ENCODE data around the gene PDE12.

Gene PDE12, protein sequence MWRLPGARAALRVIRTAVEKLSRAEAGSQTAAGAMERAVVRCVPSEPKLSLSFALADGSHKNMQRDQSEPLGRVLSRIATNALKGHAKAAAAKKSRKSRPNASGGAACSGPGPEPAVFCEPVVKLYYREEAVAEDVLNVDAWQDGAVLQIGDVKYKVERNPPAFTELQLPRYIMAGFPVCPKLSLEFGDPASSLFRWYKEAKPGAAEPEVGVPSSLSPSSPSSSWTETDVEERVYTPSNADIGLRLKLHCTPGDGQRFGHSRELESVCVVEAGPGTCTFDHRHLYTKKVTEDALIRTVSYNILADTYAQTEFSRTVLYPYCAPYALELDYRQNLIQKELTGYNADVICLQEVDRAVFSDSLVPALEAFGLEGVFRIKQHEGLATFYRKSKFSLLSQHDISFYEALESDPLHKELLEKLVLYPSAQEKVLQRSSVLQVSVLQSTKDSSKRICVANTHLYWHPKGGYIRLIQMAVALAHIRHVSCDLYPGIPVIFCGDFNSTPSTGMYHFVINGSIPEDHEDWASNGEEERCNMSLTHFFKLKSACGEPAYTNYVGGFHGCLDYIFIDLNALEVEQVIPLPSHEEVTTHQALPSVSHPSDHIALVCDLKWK

DNA sequence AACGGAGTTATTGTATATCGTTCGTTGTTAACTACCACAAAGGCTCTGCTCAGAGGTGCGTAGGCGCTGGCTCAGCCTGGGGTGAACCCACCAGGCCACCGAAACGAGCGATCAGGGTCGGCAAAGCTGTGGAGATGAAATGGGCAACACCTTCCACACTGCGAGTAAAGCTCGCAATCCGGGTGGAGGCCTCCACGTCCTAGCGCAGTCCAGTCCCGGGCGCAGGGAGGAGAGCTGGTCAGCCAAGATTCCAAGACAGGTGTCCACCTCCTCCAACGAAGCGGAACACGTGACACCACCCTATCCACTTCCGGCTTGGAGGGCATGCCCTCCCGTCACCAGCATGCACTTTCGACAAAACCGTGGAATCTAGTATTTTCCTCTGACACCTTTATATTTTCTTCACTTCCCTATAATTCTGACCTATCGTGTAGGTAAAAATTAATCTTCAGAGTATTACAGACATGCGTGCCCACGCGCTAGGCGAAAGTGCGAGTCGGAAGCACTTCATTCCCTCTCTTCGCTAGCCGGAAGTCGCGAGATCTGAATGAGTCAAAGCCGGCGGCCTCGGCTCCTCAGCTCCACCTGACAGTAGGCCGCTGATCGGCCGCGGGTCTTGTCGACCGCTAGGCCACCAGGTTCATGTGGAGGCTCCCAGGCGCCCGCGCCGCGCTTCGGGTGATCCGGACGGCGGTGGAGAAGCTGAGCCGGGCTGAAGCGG lies at the start of gene PDE12:
PDE12 (plus strand) TSS at position 537 of the 721 bp plus-strand sequence; CDS start at position 643, 106 bp downstream.
- H3K36me3 ChIP-seq (ENCODE audit: insufficient read depth, low read length), result peaks cover 6% of the 10 kb centered on the region; the same call in 1 of the 2 replicates

DNA sequence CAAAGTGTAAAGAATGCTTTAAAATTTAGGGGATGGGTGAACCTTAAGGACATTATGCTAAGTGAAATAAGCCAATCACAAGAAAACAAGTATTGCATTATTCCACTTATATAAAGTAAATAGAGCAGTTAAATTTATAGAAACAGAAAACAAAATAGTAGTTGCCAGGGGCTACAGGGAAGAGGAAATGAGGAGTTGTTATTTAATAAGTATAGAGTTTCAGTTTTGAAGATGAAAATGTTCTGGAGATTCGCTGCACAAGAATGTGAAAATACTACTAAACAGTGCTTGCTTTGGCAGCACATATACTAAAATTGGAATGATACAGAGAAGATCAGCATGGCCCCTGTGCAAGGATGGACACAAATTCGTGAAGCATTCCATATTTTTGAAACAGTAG lies 43.9 kb upstream of the PDE12 start:
- H3K9me3 ChIP-seq (ENCODE audit: low read depth, low read length), result no peaks in the 10 kb centered on the region
- H3K9ac ChIP-seq (ENCODE audit: insufficient read length), result no peak overlapping the region
- no peak overlapping the region for H3K4me3 ChIP-seq
- H3K36me3 ChIP-seq (ENCODE audit: insufficient read depth, low read length), result no peaks in the 10 kb centered on the region
- no peak overlapping the region for H3K27ac ChIP-seq
- TF ChIP-seq POLR2AphosphoS5 (IDR thresholded peaks at IDR 0.05; ENCODE audit: borderline replicate concordance, low read depth, low read length) (no peak), EZH2 (IDR thresholded peaks at IDR 0.05) (no peak), FOXP2 (optimal IDR thresholded peaks at IDR 0.05; ENCODE audit: control extremely low read depth, extremely low read length, insufficient read depth) (no peak)
- DNase-seq (ENCODE audit: low read depth, low spot score), result no peak

More for the DNA sequence above, at the start of gene PDE12:
- TF ChIP-seq POLR2AphosphoS5 (IDR thresholded peaks at IDR 0.05; ENCODE audit: borderline replicate concordance, low read depth, low read length) (peak; percentile 48; the same call in 1 of the 2 replicates), FOXP2 (optimal IDR thresholded peaks at IDR 0.05; ENCODE audit: control extremely low read depth, extremely low read length, insufficient read depth) (no peak)
- H3K4me3 ChIP-seq, result peak within 1 kb of the TSS; percentile 87
- peak; percentile 37 for DNase-seq (ENCODE audit: low read depth, low spot score)
- peak within 1 kb of the TSS; percentile 91 for H3K27ac ChIP-seq
- H3K9me3 ChIP-seq (ENCODE audit: low read depth, low read length), result no peaks in the 10 kb centered on the region
- peak within 1 kb of the TSS; percentile 89 for H3K9ac ChIP-seq (ENCODE audit: insufficient read length)

DNA sequence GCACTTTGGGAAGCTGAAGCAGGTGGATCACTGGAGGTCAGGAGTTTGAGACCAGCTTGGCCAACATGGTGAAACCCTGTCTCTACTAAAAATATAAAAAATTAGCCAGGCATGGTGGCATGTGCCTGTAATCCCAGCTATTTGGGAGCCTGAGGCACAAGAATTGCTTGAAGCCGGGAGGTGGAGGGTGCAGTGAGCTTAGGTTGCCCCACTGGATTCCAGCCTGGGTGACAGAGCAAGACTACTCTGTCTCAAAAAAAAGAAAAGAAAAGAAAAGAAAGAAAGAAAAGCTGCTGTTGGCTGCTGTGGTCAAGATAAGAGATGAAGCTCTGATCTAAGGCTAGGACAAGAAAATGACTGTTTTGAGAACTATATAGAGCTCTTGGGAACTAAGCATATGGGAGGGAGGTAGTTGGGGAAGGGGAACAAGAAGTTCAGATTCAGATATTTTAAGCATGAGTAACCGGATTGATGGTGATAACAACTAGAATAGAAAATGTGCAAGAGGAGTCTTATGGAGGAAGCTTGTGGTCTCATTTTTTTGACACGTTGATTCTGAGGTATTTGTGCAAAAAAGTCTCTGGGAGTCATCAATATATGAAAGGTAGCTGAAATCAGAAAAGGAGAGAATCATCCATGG lies 37.7 kb upstream of the PDE12 start:
- Histone ChIP-seq H3K27ac (no peak overlapping the region), H3K9ac (ENCODE audit: insufficient read length) (no peak overlapping the region)

DNA sequence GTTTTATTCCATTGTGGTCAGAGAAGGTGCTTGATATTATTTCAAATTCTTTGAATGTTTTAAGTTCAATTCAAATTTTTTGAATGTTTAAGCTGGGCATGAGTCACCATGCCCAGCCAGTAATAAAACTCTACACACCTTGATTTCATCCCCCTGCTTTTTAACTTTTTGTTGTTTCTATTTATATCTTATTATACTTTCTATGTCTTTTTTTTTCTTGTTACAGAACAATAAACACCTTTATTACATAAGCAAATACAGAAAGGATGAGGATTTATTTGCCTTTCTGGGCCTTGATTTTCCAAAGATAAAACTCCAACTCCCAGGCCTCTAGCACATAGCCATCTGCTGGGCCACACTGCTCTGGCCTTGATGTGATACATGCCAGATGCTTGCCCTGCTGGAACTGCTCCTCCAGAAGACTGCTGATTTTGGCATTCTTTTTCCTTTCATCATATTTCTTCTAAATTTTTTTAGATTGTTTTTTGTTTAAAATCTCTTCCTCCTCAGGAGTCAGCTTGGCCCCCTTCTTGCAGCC lies 25.9 kb upstream of the PDE12 start:
- H3K27ac ChIP-seq, result no peak overlapping the region

More for the DNA sequence above, 37.7 kb upstream of the PDE12 start:
- Histone ChIP-seq H3K9me3 (ENCODE audit: low read depth, low read length) (no peaks in the 10 kb centered on the region), H3K36me3 (ENCODE audit: insufficient read depth, low read length) (no peaks in the 10 kb centered on the region), H3K4me3 (no peak overlapping the region)
- no peak for TF ChIP-seq POLR2AphosphoS5 (IDR thresholded peaks at IDR 0.05; ENCODE audit: borderline replicate concordance, low read depth, low read length)
- TF ChIP-seq EZH2 (IDR thresholded peaks at IDR 0.05), result no peak
- TF ChIP-seq FOXP2 (optimal IDR thresholded peaks at IDR 0.05; ENCODE audit: control extremely low read depth, extremely low read length, insufficient read depth), result no peak
- DNase-seq (ENCODE audit: low read depth, low spot score), result no peak

DNA sequence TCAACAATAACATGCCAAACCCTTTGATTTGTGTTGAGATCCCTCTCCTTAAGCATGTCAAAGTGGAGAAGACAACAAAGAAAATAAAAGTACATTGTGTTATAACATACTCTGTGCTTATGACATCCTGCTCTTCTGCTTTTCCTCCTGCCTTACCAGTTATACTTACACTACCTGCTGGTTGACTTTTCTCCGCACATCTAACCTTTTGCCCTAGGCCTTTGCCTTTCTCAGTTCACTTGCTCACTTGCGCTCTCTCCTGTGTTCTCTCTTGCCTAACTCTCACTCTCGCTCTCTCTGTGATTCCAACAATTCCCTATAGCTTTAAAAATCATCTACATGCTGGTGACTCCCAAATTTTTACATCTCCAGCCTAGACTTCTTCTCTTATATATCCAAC lies 17.6 kb upstream of the PDE12 start:
- H3K36me3 ChIP-seq (ENCODE audit: insufficient read depth, low read length), result no peaks in the 10 kb centered on the region
- TF ChIP-seq EZH2 (IDR thresholded peaks at IDR 0.05), result no peak
- no peak for TF ChIP-seq POLR2AphosphoS5 (IDR thresholded peaks at IDR 0.05; ENCODE audit: borderline replicate concordance, low read depth, low read length)
- no peak for TF ChIP-seq FOXP2 (optimal IDR thresholded peaks at IDR 0.05; ENCODE audit: control extremely low read depth, extremely low read length, insufficient read depth)
- no peak for DNase-seq (ENCODE audit: low read depth, low spot score)
- no peaks in the 10 kb centered on the region for H3K9me3 ChIP-seq (ENCODE audit: low read depth, low read length)
- H3K9ac ChIP-seq (ENCODE audit: insufficient read length), result no peak overlapping the region
- no peak overlapping the region for H3K27ac ChIP-seq
- H3K4me3 ChIP-seq, result no peak overlapping the region

More for the DNA sequence above, 25.9 kb upstream of the PDE12 start:
- no peaks in the 10 kb centered on the region for H3K9me3 ChIP-seq (ENCODE audit: low read depth, low read length)
- no peak for TF ChIP-seq FOXP2 (optimal IDR thresholded peaks at IDR 0.05; ENCODE audit: control extremely low read depth, extremely low read length, insufficient read depth)
- no peak for TF ChIP-seq EZH2 (IDR thresholded peaks at IDR 0.05)
- no peak for TF ChIP-seq POLR2AphosphoS5 (IDR thresholded peaks at IDR 0.05; ENCODE audit: borderline replicate concordance, low read depth, low read length)
- H3K9ac ChIP-seq (ENCODE audit: insufficient read length), result no peak overlapping the region
- H3K36me3 ChIP-seq (ENCODE audit: insufficient read depth, low read length), result no peaks in the 10 kb centered on the region
- no peak overlapping the region for H3K4me3 ChIP-seq
- DNase-seq (ENCODE audit: low read depth, low spot score), result no peak

DNA sequence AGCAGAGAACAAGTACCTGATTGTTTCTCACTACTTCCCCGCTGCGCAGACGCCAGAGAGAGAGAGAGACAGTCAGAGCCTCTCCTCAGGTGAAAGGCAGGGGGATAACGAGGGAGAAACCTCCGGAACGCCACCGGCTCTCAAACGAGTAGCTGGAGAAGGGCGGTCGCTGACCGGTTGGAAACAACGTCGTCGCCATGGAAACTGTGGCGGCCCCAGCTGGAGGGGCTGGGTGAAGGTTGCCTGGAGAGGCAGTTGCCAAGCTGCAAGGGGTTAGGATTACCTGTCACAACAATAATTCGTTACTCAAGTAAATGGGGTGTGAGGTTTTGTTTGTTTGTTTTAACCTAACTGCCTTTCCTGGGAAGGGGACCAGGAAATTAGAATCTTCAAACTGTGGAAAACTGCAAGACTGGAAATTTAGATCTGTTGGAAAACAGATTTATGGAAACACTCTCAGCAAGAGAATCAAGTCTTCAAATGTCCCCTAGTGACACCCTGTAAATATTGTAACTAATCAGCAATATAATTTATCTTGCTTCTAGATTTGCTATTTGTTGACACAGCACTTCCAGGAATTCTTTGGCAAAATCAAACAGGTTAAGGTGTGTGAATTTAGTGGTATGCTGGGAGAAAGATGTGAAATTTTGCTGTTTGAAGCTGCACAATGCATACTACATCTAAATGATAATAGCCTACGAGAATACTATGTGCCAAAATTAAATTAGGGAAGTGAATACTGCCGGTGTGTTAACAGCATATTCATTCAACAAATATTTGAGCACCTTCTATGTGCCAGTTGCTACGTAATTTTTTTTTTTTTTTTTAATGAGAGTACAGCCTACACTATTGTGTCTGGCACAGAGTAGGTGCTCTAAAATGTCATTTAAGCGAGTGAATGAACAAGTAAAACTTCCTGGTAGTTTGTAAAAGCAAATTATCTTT lies 11.6 kb upstream of the PDE12 start, which contains the start of gene DNAH12:
DNAH12 (minus strand) TSS at position 164 of the 945 bp plus-strand sequence. CDS start 1,474 bp downstream, outside the sequence.
- Histone ChIP-seq H3K27ac (no peak within 1 kb of the TSS), H3K4me3 (no peak within 1 kb of the TSS), H3K9me3 (ENCODE audit: low read depth, low read length) (no peaks in the 10 kb centered on the region), H3K36me3 (ENCODE audit: insufficient read depth, low read length) (no peaks in the 10 kb centered on the region), H3K9ac (ENCODE audit: insufficient read length) (no peak within 1 kb of the TSS)
- DNase-seq (ENCODE audit: low read depth, low spot score), result no peak
- TF ChIP-seq EZH2 (IDR thresholded peaks at IDR 0.05) (no peak), FOXP2 (optimal IDR thresholded peaks at IDR 0.05; ENCODE audit: control extremely low read depth, extremely low read length, insufficient read depth) (no peak), POLR2AphosphoS5 (IDR thresholded peaks at IDR 0.05; ENCODE audit: borderline replicate concordance, low read depth, low read length) (no peak)

Measured in SK-N-MC (cell line).